GM21528 (cell line): ENCODE data around the gene KCNT2.
"Not testable (repeated sequence)": the region's sequence is repeated elsewhere in the genome, so short reads cannot be mapped to it uniquely, and the experiment has no call there.

Source experiments
- ATAC-seq: cut with Tn5 transposase; IDR thresholded peaks from one replicate; pipeline ENCODE4 v1.9.1; 2021; ENCODE audit warnings: mild to moderate bottlenecking, moderate library complexity; ENCODE audit not compliant: unreplicated experiment, low FRiP score

KCNT2 gene

DNA sequence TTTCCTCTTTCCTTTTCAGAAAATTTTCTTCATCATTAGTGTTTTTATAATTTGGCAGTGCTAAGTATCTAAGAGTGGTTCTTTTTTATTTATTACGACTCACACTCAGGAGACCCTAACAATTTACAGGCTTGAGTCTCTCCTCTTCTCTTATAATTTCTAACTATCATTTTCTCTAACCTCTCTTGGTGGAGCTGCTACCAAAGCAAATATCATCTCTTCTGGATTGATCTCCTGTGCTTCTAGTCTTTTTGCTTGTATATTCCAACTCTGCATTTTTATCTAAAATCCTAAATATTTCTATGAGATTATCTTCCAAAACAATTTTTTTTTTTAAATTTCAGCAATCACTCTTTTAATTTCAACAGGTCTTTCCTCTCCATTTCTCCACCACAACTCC, 250.3 kb downstream of the KCNT2 start:
- no peak for ATAC-seq

GRCh38 chr1:196355206-196355786, 252.9 kb downstream of the KCNT2 start:
- ATAC-seq = no peak

- no peak for ATAC-seq
Observed at GRCh38 chr1:196344453-196344852, 263.8 kb downstream of the KCNT2 start.

DNA sequence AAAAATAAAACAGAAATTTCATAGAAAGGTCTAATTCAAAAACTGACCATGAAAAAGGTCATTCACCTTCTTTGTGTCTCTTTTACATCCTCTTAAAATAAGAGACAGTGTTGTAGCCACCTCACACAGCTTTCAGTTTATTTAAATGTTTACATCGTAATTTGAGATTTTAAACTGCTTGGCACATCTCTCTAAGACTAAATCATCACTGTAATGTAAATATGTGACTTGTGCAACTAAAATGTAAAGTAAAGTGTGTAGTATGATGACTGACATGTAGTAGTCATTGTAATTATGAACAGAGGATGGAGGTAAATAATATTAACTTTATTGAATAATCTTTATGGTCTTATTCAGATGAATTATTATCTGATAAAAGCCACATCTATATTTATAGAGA, 283.9 kb downstream of the KCNT2 start:
- ATAC-seq = no peak

DNA sequence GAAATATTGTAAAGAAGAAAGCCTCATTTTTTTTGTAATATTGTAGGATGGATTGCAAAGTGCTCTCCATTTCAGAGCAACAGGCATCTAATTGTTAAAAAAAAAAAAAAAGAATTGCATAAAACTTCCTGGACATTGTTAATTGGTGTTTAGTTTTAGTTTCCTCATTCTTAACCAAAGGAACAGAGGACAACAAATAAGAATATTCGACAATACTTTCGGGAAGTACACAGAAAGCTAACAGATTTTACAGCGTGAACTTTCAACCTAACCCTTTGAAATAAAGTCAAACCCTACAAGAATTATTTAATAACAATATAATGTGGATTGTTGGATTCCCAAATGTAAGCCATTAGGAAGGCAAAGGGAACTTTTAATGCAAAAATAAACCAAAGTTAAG, 284.4 kb downstream of the KCNT2 start:
- no peak for ATAC-seq

DNA sequence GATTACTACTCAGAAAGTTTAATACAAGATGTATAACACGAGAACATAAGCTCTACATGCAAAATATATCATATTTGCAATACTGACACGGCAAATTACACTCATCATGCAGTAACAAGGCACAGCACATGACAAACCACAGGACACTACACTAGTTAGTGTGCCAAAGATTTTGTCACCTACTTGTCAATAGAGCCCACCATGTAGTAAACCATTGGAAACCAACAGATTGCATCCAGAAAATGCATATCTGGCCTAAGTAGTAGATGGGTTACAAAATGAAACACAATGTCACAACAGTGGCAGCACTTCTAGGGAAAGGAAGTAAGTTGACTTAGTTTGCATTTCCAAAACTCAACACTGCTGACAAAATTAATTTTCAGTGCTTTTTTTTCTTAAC, 288.9 kb downstream of the KCNT2 start:
- no peak for ATAC-seq

DNA sequence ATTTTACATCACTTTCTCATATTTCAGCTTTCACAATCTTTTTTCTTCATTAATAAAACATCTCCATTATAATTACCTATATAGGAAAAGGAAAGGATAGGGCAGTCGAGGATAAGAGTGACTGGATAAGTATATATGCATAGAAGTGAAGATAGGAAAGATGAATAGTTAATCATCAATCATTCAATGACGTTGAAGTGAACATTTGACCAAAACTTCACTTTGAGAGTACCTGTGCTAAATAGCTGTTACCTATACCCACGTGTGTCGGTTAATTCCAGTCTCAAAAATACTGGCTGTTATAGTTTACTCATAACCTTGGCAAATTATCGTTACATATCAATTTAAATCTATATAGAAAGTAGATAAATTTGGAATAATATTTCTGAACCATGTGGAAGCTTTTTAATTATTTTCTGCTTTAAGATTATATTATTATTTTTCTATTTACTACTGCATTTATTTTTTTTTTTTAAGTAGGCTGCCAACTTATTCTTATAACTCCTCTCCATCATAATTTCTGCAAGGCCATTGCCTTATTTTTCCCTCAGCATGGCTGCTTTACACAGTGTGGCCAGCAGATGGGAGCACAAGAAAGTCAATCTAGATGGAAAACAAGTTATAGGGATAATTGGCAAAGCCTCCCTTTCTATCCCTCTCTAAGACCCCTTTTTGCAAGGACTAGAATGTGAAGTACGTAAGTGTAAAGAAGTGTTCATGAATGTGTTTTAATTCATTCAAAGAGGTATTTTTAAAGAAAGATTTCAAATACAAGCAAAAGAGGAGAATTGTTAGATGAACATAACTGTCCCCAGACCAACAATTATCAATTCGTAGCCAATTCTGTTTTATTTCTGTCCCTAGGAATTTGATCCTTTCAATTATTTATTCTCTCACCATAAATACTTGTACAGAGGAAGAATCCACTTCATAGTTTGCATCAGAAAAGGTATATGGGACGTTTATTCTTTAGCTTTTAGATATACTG, 290.4 kb downstream of the KCNT2 start:
- ATAC-seq = no peak

DNA sequence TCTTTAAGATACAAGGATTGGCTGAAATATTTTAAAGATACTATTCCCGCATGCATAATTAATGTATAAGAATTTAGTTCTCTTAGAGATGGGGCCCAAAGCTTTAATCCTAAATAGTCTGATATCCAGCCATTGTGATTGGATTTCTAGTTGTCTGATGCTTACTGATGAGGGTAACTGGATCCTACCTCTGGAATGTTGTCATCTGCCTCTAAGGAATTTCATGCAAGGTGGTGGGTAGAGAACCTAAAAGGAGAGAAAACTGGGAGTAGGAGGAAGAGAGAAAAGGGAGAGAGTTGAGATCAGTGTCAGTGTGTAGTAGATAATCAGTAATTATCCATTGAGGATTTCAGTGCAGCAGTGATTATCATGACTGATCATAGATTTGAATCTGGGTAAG, 295.5 kb downstream of the KCNT2 start:
- ATAC-seq = no peak

- ATAC-seq = no peak
Observed at GRCh38 chr1:196309386-196309785, 298.9 kb downstream of the KCNT2 start.

DNA sequence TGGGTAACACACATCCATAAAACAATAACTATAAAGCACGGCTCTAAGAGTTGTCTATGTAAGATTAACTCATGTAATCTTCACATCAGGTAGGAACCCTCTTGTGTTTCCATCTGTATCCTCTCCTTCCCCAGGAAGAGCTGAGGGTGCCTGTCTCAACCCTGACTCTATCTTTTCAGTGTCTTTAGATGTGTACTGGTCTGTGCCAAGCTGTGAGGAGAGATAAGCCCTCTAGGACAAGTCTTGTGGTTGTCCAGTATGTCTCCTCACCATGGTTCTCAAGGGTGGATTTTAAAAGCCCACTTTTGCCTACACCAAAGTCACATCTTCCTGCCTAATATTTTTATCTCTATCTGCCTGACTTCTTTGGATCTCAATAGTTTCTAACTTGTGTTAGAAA, 300.1 kb downstream of the KCNT2 start:
- no peak for ATAC-seq

DNA sequence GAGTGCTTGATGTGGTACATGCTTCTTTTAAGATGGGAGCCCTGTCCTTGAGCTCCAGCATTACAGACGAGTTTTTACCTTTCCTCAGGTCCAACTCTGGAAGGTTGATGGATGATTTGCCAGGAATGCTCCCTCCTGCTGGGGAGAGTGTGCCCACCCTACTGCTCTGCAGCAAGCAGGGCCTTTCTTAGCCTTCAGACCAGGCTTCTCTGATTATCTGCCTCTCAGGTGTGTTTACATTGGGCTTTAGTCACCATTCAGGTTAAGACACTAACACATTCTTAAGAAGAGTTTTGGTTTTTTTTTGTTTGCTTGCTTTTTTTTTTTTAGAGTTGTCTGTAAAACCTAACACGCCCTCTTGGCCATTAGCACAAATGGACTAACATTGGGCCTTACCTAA, 301.8 kb downstream of the KCNT2 start:
- no peak for ATAC-seq

DNA sequence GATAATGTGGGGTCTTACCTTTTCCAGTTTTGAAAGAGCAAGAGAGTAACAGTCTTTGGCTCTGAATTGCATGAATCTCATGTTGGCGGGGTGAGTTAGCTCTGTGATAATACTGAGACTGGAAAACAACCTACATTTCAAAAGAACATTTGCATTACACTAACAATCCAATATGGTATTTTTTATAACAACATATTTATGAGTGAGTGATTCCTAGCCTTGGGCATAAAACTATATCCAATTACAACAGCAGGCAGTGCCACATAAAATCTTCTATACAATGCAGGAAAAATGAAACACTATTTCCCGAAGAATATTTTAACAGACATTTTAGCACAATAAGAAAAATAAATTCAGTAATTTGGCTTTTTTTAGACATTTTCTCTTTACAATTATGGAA, 303.0 kb downstream of the KCNT2 start:
- no peak for ATAC-seq

GRCh38 chr1:196302981-196303380, 305.3 kb downstream of the KCNT2 start:
- no peak for ATAC-seq

DNA sequence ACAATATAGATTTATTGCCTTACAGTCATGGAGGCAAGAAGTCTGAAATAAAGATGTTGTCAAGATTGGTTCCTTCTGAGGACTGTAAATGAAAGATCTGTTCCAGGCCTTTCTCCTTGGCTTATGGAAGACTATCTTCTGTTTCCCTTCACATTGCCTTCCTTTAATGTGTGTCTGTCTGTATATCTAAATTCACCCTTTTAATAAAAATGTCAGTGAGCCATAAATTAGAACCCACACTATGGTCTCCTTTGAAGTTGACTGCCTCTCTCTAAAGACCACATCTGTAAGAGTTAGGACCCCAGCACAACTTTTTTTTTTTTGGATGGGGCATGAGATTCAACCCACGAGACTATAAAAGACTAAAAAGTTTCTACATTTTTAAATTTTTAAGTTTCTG, 305.8 kb downstream of the KCNT2 start:
- no peak for ATAC-seq

- ATAC-seq = no peak
Observed at GRCh38 chr1:196295766-196296165, 312.5 kb downstream of the KCNT2 start.

GRCh38 chr1:196278816-196279215, 329.4 kb downstream of the KCNT2 start:
- ATAC-seq = no peak

DNA sequence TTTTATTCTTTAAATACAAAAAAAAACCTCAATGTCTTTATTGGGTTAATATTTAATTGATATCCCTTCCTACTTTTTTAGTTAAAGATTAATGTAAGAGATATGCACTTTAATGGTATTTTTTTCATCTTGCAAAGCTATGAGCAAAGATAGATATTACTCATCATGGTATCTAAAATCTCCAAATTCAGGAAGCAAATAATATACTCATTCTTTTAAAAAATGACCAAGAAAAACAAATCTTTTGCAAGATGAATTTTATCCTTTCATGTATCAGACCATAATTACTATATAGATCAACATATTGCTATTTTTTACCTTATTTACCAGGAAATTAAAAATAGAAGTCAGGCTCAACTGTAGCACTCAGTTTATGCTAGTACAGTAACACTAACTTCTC, 330.4 kb downstream of the KCNT2 start:
- ATAC-seq = no peak

GRCh38 chr1:196271212-196271947, 336.9 kb downstream of the KCNT2 start:
- no peak for ATAC-seq

DNA sequence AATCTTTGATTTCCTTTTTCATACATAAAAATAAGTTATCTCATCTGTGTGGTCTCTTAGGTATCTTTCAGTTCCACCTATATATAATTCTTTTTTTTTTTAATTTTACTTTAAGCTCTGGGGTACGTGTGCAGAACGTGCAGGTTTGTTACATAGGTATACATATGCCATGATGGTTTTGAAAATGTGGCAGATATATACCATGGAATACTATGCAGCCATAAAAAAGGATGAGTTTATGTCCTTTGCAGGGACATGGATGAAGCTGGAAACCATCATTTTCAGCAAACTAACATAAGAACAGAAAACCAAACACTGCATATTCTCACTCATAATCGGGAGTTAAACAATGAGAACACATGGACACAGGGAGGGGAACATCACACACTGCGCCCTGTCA, 345.2 kb downstream of the KCNT2 start:
- not testable (repeated sequence) for ATAC-seq

- ATAC-seq = no peak
Observed at GRCh38 chr1:196260270-196260669, 348.0 kb downstream of the KCNT2 start.

DNA sequence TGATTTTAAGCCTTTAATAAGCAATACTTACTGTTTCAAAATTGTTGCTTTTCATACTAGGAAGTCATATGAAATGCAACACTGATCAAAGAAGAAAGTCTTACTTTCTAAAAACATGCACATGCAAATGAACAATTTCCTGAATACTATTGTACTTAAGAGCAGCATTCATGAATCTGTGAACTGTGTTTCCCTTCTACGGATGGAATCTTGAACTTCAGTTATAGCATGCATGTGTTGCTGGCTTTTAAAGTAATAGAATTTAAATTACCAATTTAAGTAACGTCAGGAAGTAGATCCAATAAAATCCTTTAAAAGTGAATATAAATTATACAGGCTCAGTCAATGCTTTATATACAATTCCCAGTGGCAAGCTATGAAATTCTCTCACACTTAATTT, 348.9 kb downstream of the KCNT2 start:
- no peak for ATAC-seq
